ENCODE results near the gene TTF2. TPM values are rescaled to one million over a fixed set of nuclear protein-coding genes. Genes with fewer than 3 reads are reported as not detected.

The TTF2 gene
- total RNA-seq, 1 donor from 2014 or later: 40.6 TPM

- no peak for DNase-seq (ENCODE audit: low spot score in 2 of 2, unreplicated experiment in 2 of 2)
- Mint-ChIP-seq H3K4me3 (peak overlapping the region; percentile 85), H3K36me3 (peaks cover 23% of the 10 kb centered on the region), H3K9me3 (no peaks in the 10 kb centered on the region), H3K27me3 (ENCODE audit: low read depth) (no peaks in the 10 kb centered on the region), H3K4me1 (peaks cover 40% of the 10 kb centered on the region), H3K27ac (peak overlapping the region; percentile 94)
- no peak for TF ChIP-seq CTCF (IDR thresholded peaks at IDR 0.05; ENCODE audit: unreplicated experiment)
Measured at GRCh38 chr1:117120774-117121588, 60.9 kb downstream of the TTF2 start.

GRCh38 chr1:117121589-117122329 lies 61.6 kb downstream of the TTF2 start, which contains the start of gene TRIM45:
TSS of gene TRIM45 (minus strand) at chr1:117121749. CDS start at chr1:117121201, 548 bp downstream.
- Mint-ChIP-seq H3K36me3 (peaks cover 17% of the 10 kb centered on the region), H3K27me3 (ENCODE audit: low read depth) (no peaks in the 10 kb centered on the region), H3K4me1 (peaks cover 36% of the 10 kb centered on the region), H3K9me3 (no peaks in the 10 kb centered on the region), H3K4me3 (peak within 1 kb of the TSS; percentile 85), H3K27ac (peak within 1 kb of the TSS; percentile 97)
- peak; percentile 89 to 95 for DNase-seq (ENCODE audit: low spot score in 2 of 2, unreplicated experiment in 2 of 2)
- peak; percentile 50 for TF ChIP-seq CTCF (IDR thresholded peaks at IDR 0.05; ENCODE audit: unreplicated experiment)

- no peaks in the 10 kb centered on the region for H3K27me3 Mint-ChIP-seq (ENCODE audit: low read depth)
- peak overlapping the region; percentile 85 for H3K4me3 Mint-ChIP-seq
- H3K27ac Mint-ChIP-seq: peak overlapping the region; percentile 97
Measured at GRCh38 chr1:117122330-117123025, 62.4 kb downstream of the TTF2 start.

GRCh38 chr1:117123274-117123673 lies 63.1 kb downstream of the TTF2 start:
- peaks cover 3% of the 10 kb centered on the region for H3K36me3 Mint-ChIP-seq
- no peak overlapping the region for H3K4me3 Mint-ChIP-seq
- no peak for TF ChIP-seq CTCF (IDR thresholded peaks at IDR 0.05; ENCODE audit: unreplicated experiment)
- no peaks in the 10 kb centered on the region for H3K27me3 Mint-ChIP-seq (ENCODE audit: low read depth)
- no peaks in the 10 kb centered on the region for H3K9me3 Mint-ChIP-seq
- H3K27ac Mint-ChIP-seq: no peak overlapping the region
- peaks cover 29% of the 10 kb centered on the region for H3K4me1 Mint-ChIP-seq
- DNase-seq (ENCODE audit: low spot score in 2 of 2, unreplicated experiment in 2 of 2): no peak

More at GRCh38 chr1:117122330-117123025, 62.4 kb downstream of the TTF2 start:
- H3K36me3 Mint-ChIP-seq: peaks cover 11% of the 10 kb centered on the region
- no peak for DNase-seq (ENCODE audit: low spot score in 2 of 2, unreplicated experiment in 2 of 2)
- no peak for TF ChIP-seq CTCF (IDR thresholded peaks at IDR 0.05; ENCODE audit: unreplicated experiment)
- H3K4me1 Mint-ChIP-seq: peaks cover 30% of the 10 kb centered on the region
- no peaks in the 10 kb centered on the region for H3K9me3 Mint-ChIP-seq

GRCh38 chr1:117124661-117125060 lies 64.5 kb downstream of the TTF2 start:
- no peak overlapping the region for H3K4me3 Mint-ChIP-seq
- DNase-seq (ENCODE audit: low spot score in 2 of 2, unreplicated experiment in 2 of 2): no peak
- no peak overlapping the region for H3K27ac Mint-ChIP-seq
- TF ChIP-seq CTCF (IDR thresholded peaks at IDR 0.05; ENCODE audit: unreplicated experiment): no peak
- H3K27me3 Mint-ChIP-seq (ENCODE audit: low read depth): no peaks in the 10 kb centered on the region
- H3K9me3 Mint-ChIP-seq: no peaks in the 10 kb centered on the region
- H3K36me3 Mint-ChIP-seq: no peaks in the 10 kb centered on the region
- H3K4me1 Mint-ChIP-seq: peaks cover 41% of the 10 kb centered on the region
